ENCODE results near the gene ALG6.
"Not testable (repeated sequence)": the region's sequence is repeated elsewhere in the genome, so short reads cannot be mapped to it uniquely, and the experiment has no call there.

Gene ALG6

GRCh38 chr1:63343922-63344321, 23.5 kb upstream of the ALG6 start:
- Histone ChIP-seq H3K4ac (ENCODE audit: low read depth, low read length) (no peak overlapping the region), H3K9me3 (ENCODE audit: insufficient read depth, low read depth, low read length) (no peaks in the 10 kb centered on the region), H3K18ac (ENCODE audit: low read length) (no peak overlapping the region), H3K4me2 (ENCODE audit: low read length) (no peak overlapping the region), H3K36me3 (ENCODE audit: control insufficient read depth in 1 of 2, insufficient read depth in 2 of 2, low read length in 2 of 2) (no peaks in the 10 kb centered on the region), H3K9ac (ENCODE audit: low read length) (no peak overlapping the region), H2BK12ac (ENCODE audit: low read length) (no peak overlapping the region), H3K23ac (ENCODE audit: low read length) (no peak overlapping the region), H2AK5ac (ENCODE audit: low read length) (no peak overlapping the region), H3K14ac (ENCODE audit: low read length) (no peak overlapping the region), H3K4me3 (ENCODE audit: low read depth, low read length) (no peak overlapping the region), H2AFZ (ENCODE audit: insufficient read depth, low read length, poor library complexity) (no peak overlapping the region), H4K8ac (ENCODE audit: low read depth, low read length) (no peak overlapping the region), H3K27ac (ENCODE audit: low read depth, low read length) (no peak overlapping the region), H2BK5ac (ENCODE audit: low read depth, low read length, poor library complexity) (no peak overlapping the region), H3K79me2 (ENCODE audit: control insufficient read depth, insufficient read depth, low read length, poor library complexity) (no peaks in the 10 kb centered on the region), H3K79me1 (ENCODE audit: low read length) (no peaks in the 10 kb centered on the region), H4K91ac (ENCODE audit: low read depth, low read length) (no peak overlapping the region), H3K4me1 (ENCODE audit: control insufficient read depth in 1 of 2, insufficient read depth in 2 of 2, low read length in 2 of 2) (no peaks in the 10 kb centered on the region), H3K27me3 (ENCODE audit: insufficient read depth, low read length) (no peaks in the 10 kb centered on the region), H4K12ac (ENCODE audit: low read depth, low read length) (no peak overlapping the region), H2BK120ac (ENCODE audit: insufficient read depth, low read length, poor library complexity) (no peak overlapping the region)
- no peak for DNase-seq
- WGBS (ENCODE audit: extremely low coverage, insufficient coverage, insufficient read length) = no CpG with 5 or more reads among the region's 1 CpG

- H3K79me2 ChIP-seq (ENCODE audit: control insufficient read depth, insufficient read depth, low read length, poor library complexity) = no peaks in the 10 kb centered on the region
- H3K36me3 ChIP-seq (ENCODE audit: control insufficient read depth in 1 of 2, insufficient read depth in 2 of 2, low read length in 2 of 2) = no peaks in the 10 kb centered on the region
- H4K8ac ChIP-seq (ENCODE audit: low read depth, low read length) = no peak overlapping the region
- H2BK12ac ChIP-seq (ENCODE audit: low read length) = no peak overlapping the region
- H3K4ac ChIP-seq (ENCODE audit: low read depth, low read length) = no peak overlapping the region
- H3K27me3 ChIP-seq (ENCODE audit: insufficient read depth, low read length) = no peaks in the 10 kb centered on the region
- no peak overlapping the region for H2AFZ ChIP-seq (ENCODE audit: insufficient read depth, low read length, poor library complexity)
- H3K79me1 ChIP-seq (ENCODE audit: low read length) = no peaks in the 10 kb centered on the region
- H3K14ac ChIP-seq (ENCODE audit: low read length) = no peak overlapping the region
- H4K91ac ChIP-seq (ENCODE audit: low read depth, low read length) = no peak overlapping the region
- no peak overlapping the region for H3K18ac ChIP-seq (ENCODE audit: low read length)
- no peak overlapping the region for H2BK120ac ChIP-seq (ENCODE audit: insufficient read depth, low read length, poor library complexity)
- no peak overlapping the region for H3K27ac ChIP-seq (ENCODE audit: low read depth, low read length)
- WGBS (ENCODE audit: extremely low coverage, insufficient coverage, insufficient read length) = no CpG with 5 or more reads among the region's 5 CpGs
- H3K9me3 ChIP-seq (ENCODE audit: insufficient read depth, low read depth, low read length) = no peaks in the 10 kb centered on the region
- DNase-seq = no peak
- no peak overlapping the region for H3K9ac ChIP-seq (ENCODE audit: low read length)
- no peak overlapping the region for H3K4me2 ChIP-seq (ENCODE audit: low read length)
- no peak overlapping the region for H2AK5ac ChIP-seq (ENCODE audit: low read length)
- H2BK5ac ChIP-seq (ENCODE audit: low read depth, low read length, poor library complexity) = no peak overlapping the region
- H3K23ac ChIP-seq (ENCODE audit: low read length) = no peak overlapping the region
- no peak overlapping the region for H4K12ac ChIP-seq (ENCODE audit: low read depth, low read length)
- no peak overlapping the region for H3K4me3 ChIP-seq (ENCODE audit: low read depth, low read length)
- no peaks in the 10 kb centered on the region for H3K4me1 ChIP-seq (ENCODE audit: control insufficient read depth in 1 of 2, insufficient read depth in 2 of 2, low read length in 2 of 2)
Measured at GRCh38 chr1:63350320-63350719, 17.1 kb upstream of the ALG6 start.

- H3K14ac ChIP-seq (ENCODE audit: low read length) = no peak overlapping the region
- no peak overlapping the region for H2BK5ac ChIP-seq (ENCODE audit: low read depth, low read length, poor library complexity)
- H3K4me3 ChIP-seq (ENCODE audit: low read depth, low read length) = no peak overlapping the region
- H4K91ac ChIP-seq (ENCODE audit: low read depth, low read length) = no peak overlapping the region
- no peak overlapping the region for H3K27ac ChIP-seq (ENCODE audit: low read depth, low read length)
- no peak overlapping the region for H2BK12ac ChIP-seq (ENCODE audit: low read length)
- H3K4me1 ChIP-seq (ENCODE audit: control insufficient read depth in 1 of 2, insufficient read depth in 2 of 2, low read length in 2 of 2) = no peaks in the 10 kb centered on the region
- H3K79me1 ChIP-seq (ENCODE audit: low read length) = no peaks in the 10 kb centered on the region
- H3K9ac ChIP-seq (ENCODE audit: low read length) = no peak overlapping the region
- H3K4me2 ChIP-seq (ENCODE audit: low read length) = no peak overlapping the region
- no peaks in the 10 kb centered on the region for H3K36me3 ChIP-seq (ENCODE audit: control insufficient read depth in 1 of 2, insufficient read depth in 2 of 2, low read length in 2 of 2)
- no CpG with 5 or more reads among the region's 2 CpGs for WGBS (ENCODE audit: extremely low coverage, insufficient coverage, insufficient read length)
- no peak overlapping the region for H4K12ac ChIP-seq (ENCODE audit: low read depth, low read length)
- no peak overlapping the region for H3K23ac ChIP-seq (ENCODE audit: low read length)
- H2AK5ac ChIP-seq (ENCODE audit: low read length) = no peak overlapping the region
- no peak overlapping the region for H4K8ac ChIP-seq (ENCODE audit: low read depth, low read length)
- H3K18ac ChIP-seq (ENCODE audit: low read length) = no peak overlapping the region
- H3K27me3 ChIP-seq (ENCODE audit: insufficient read depth, low read length) = no peaks in the 10 kb centered on the region
- H3K4ac ChIP-seq (ENCODE audit: low read depth, low read length) = no peak overlapping the region
- no peaks in the 10 kb centered on the region for H3K79me2 ChIP-seq (ENCODE audit: control insufficient read depth, insufficient read depth, low read length, poor library complexity)
- H2BK120ac ChIP-seq (ENCODE audit: insufficient read depth, low read length, poor library complexity) = no peak overlapping the region
- DNase-seq = no peak
- H3K9me3 ChIP-seq (ENCODE audit: insufficient read depth, low read depth, low read length) = no peaks in the 10 kb centered on the region
- H2AFZ ChIP-seq (ENCODE audit: insufficient read depth, low read length, poor library complexity) = no peak overlapping the region
Measured at GRCh38 chr1:63352736-63353135, 14.7 kb upstream of the ALG6 start.

GRCh38 chr1:63356234-63356633, 11.2 kb upstream of the ALG6 start:
- H3K18ac ChIP-seq (ENCODE audit: low read length); H2BK5ac ChIP-seq (ENCODE audit: low read depth, low read length, poor library complexity); H3K4me1 ChIP-seq (ENCODE audit: control insufficient read depth in 1 of 2, insufficient read depth in 2 of 2, low read length in 2 of 2); H3K9me3 ChIP-seq (ENCODE audit: insufficient read depth, low read depth, low read length); H3K79me1 ChIP-seq (ENCODE audit: low read length); H2AFZ ChIP-seq (ENCODE audit: insufficient read depth, low read length, poor library complexity); H3K14ac ChIP-seq (ENCODE audit: low read length); H3K27me3 ChIP-seq (ENCODE audit: insufficient read depth, low read length); H3K9ac ChIP-seq (ENCODE audit: low read length); H3K4me3 ChIP-seq (ENCODE audit: low read depth, low read length); H3K79me2 ChIP-seq (ENCODE audit: control insufficient read depth, insufficient read depth, low read length, poor library complexity); H2AK5ac ChIP-seq (ENCODE audit: low read length); H3K23ac ChIP-seq (ENCODE audit: low read length); H2BK12ac ChIP-seq (ENCODE audit: low read length); H3K4me2 ChIP-seq (ENCODE audit: low read length); H4K8ac ChIP-seq (ENCODE audit: low read depth, low read length); H3K4ac ChIP-seq (ENCODE audit: low read depth, low read length); H4K12ac ChIP-seq (ENCODE audit: low read depth, low read length); H3K36me3 ChIP-seq (ENCODE audit: control insufficient read depth in 1 of 2, insufficient read depth in 2 of 2, low read length in 2 of 2); DNase-seq; H3K27ac ChIP-seq (ENCODE audit: low read depth, low read length); H4K91ac ChIP-seq (ENCODE audit: low read depth, low read length); H2BK120ac ChIP-seq (ENCODE audit: insufficient read depth, low read length, poor library complexity): not testable (repeated sequence)
- WGBS (ENCODE audit: extremely low coverage, insufficient coverage, insufficient read length) = no CpG with 5 or more reads among the region's 2 CpGs

Data from trophoblast cell (in vitro differentiated cells and primary cell).